Breast epithelium (tissue), 4 donors: ENCODE measurements around the gene CAMTA1. TPM values are rescaled to one million over a fixed set of nuclear protein-coding genes. Genes with fewer than 3 reads are reported as not detected.

Experiments used
- DNase-seq, 2 donors: peaks; one replicate each; pipeline ENCODE4 v3.0.0-alpha.2; 2019; ENCODE audit warnings: low spot score in 2 of 2
- H3K27ac ChIP-seq, 2 donors: fragments of 200-600 bp; sonication (generic) in 1 of 2; one replicate each; pipeline ENCODE4 v1.5.1; 2016 to 2019; ENCODE audit warnings: mild to moderate bottlenecking in 1 of 2
- H3K27me3 ChIP-seq, 2 donors: fragments of 200-600 bp; sonication (generic) in 1 of 2; one replicate each; pipeline versions ENCODE4 v1.5.1 to v1.6.0; 2017 to 2019; ENCODE audit warnings: control low read depth in 1 of 2, mild to moderate bottlenecking in 1 of 2
- H3K36me3 ChIP-seq: fragments of 200-600 bp; one replicate; pipeline ENCODE4 v1.5.1; 2019
- H3K4me1 ChIP-seq, 2 donors: fragments of 200-600 bp; sonication (generic); one replicate each; pipeline ENCODE4 v1.5.1; 2016 to 2019; ENCODE audit warnings: control low read depth in 1 of 2
- H3K4me3 ChIP-seq, 3 donors: fragments of 200-600 bp; sonication (generic); 1 replicate in 2 of 3; 2 replicates in 1 of 3; pipeline ENCODE4 v1.5.1; 2016 to 2019; ENCODE audit warnings: mild to moderate bottlenecking in 3 of 3, moderate library complexity in 2 of 3
- H3K9me3 ChIP-seq, 2 donors: fragments of 200-600 bp; sonication (generic) in 1 of 2; one replicate each; pipeline ENCODE4 v1.5.1; 2016 to 2019; ENCODE audit warnings: control low read depth in 1 of 2
- CTCF ChIP-seq, 3 donors: fragments of 450-650 bp; IDR thresholded peaks; one replicate each; pipeline ENCODE4 v1.5.1; 2016 to 2017; ENCODE audit warnings: antibody characterized with exemption in 3 of 3, mild to moderate bottlenecking in 3 of 3, moderate library complexity in 3 of 3
- POLR2A ChIP-seq: fragments of 450-650 bp; IDR thresholded peaks from one replicate; pipeline ENCODE4 v1.6.1; 2016; ENCODE audit warnings: antibody characterized with exemption, mild to moderate bottlenecking, moderate library complexity
- POLR2AphosphoS5 ChIP-seq, 3 donors: sonication (generic); formaldehyde crosslinking; IDR thresholded peaks; one replicate each; pipeline ENCODE4 v1.6.1; 2017; ENCODE audit warnings: antibody characterized with exemption in 3 of 3
- intact Hi-C: fragments of 100-400 bp; cut with DNase I; formaldehyde crosslinking; loops from one replicate; pipeline ENCODE4 v1.15.1; 2023; ENCODE audit warnings: low total_unique reads
- total RNA-seq, 3 donors: library from RNA; depleted of rRNA; stranded (reverse); fragments of >200 nt; gene quantifications; one replicate each; pipeline ENCODE4 v1.1.0, GENCODE V29; 2016

Gene CAMTA1
- total RNA-seq, 3 donors from 2014 or later: 53.4 to 84.0 (median 61.9) TPM

GRCh38 chr1:7177021-7177420 is 391.8 kb downstream of the CAMTA1 start:
- intact Hi-C loops: no loop called here
- H3K4me1 ChIP-seq: no peaks in the 10 kb centered on the region
- TF ChIP-seq CTCF (IDR thresholded peaks at IDR 0.05) (no peak), POLR2AphosphoS5 (IDR thresholded peaks at IDR 0.05) (no peak), POLR2A (no peak)
- peaks cover 0 to 13% of the 10 kb centered on the region in 2 donors for H3K9me3 ChIP-seq
- no peak overlapping the region for H3K4me3 ChIP-seq
- no peaks in the 10 kb centered on the region for H3K36me3 ChIP-seq
- no peak overlapping the region for H3K27ac ChIP-seq
- DNase-seq: no peak
- H3K27me3 ChIP-seq: no peaks in the 10 kb centered on the region

- no peaks in the 10 kb centered on the region for H3K36me3 ChIP-seq
- DNase-seq: no peak
- H3K9me3 ChIP-seq: peaks cover 0 to 13% of the 10 kb centered on the region in 2 donors
- H3K27ac ChIP-seq: no peak overlapping the region
- intact Hi-C loops: no loop called here
- H3K4me3 ChIP-seq: no peak overlapping the region
- no peaks in the 10 kb centered on the region for H3K4me1 ChIP-seq
- no peaks in the 10 kb centered on the region for H3K27me3 ChIP-seq
- TF ChIP-seq POLR2AphosphoS5 (IDR thresholded peaks at IDR 0.05): no peak
- TF ChIP-seq CTCF (IDR thresholded peaks at IDR 0.05): no peak
- TF ChIP-seq POLR2A: no peak
Observed at GRCh38 chr1:7177438-7178146, 392.3 kb downstream of the CAMTA1 start.

GRCh38 chr1:7178336-7178735 is 393.1 kb downstream of the CAMTA1 start:
- intact Hi-C loops: no loop called here
- no peak overlapping the region for H3K4me3 ChIP-seq
- DNase-seq: no peak
- H3K27me3 ChIP-seq: no peaks in the 10 kb centered on the region
- no peaks in the 10 kb centered on the region for H3K36me3 ChIP-seq
- H3K27ac ChIP-seq: no peak overlapping the region
- peaks cover 0 to 13% of the 10 kb centered on the region in 2 donors for H3K9me3 ChIP-seq
- H3K4me1 ChIP-seq: no peaks in the 10 kb centered on the region
- TF ChIP-seq POLR2AphosphoS5 (IDR thresholded peaks at IDR 0.05) (no peak), POLR2A (no peak), CTCF (IDR thresholded peaks at IDR 0.05) (no peak)

GRCh38 chr1:7178741-7179140 is 393.5 kb downstream of the CAMTA1 start:
- no peaks in the 10 kb centered on the region for H3K27me3 ChIP-seq
- H3K4me3 ChIP-seq: no peak overlapping the region
- H3K9me3 ChIP-seq: peaks cover 0 to 13% of the 10 kb centered on the region in 2 donors
- H3K4me1 ChIP-seq: no peaks in the 10 kb centered on the region
- intact Hi-C loops: no loop called here
- H3K27ac ChIP-seq: no peak overlapping the region
- no peaks in the 10 kb centered on the region for H3K36me3 ChIP-seq
- TF ChIP-seq POLR2AphosphoS5 (IDR thresholded peaks at IDR 0.05) (no peak), POLR2A (no peak), CTCF (IDR thresholded peaks at IDR 0.05) (no peak)
- DNase-seq: no peak

- H3K36me3 ChIP-seq: no peaks in the 10 kb centered on the region
- peaks cover 0 to 8% of the 10 kb centered on the region in 2 donors for H3K9me3 ChIP-seq
- H3K27ac ChIP-seq: no peak overlapping the region
- DNase-seq: no peak
- TF ChIP-seq CTCF (IDR thresholded peaks at IDR 0.05) (no peak), POLR2AphosphoS5 (IDR thresholded peaks at IDR 0.05) (no peak), POLR2A (no peak)
- intact Hi-C loops: no loop called here
- no peak overlapping the region for H3K4me3 ChIP-seq
- no peaks in the 10 kb centered on the region for H3K4me1 ChIP-seq
- H3K27me3 ChIP-seq: no peaks in the 10 kb centered on the region
Observed at GRCh38 chr1:7185721-7186120, 400.5 kb downstream of the CAMTA1 start.
